ENCODE measurements around the gene VPS25.

The VPS25 gene

GRCh38 chr17:42798383-42799380 lies 25.4 kb downstream of the VPS25 start, which contains the start of the genes CNTD1 and COA3:
CNTD1 (plus strand) TSS chr17:42798861; CDS start chr17:42799068, 207 bp downstream.
COA3 (minus strand) TSS chr17:42798704; CDS start chr17:42798681, 23 bp downstream.
- WGBS (ENCODE audit: insufficient coverage): 26% methylated on average over 62 of the region's 66 CpGs
- ChIA-PET POLR2A (interaction anchor here (0.5 kb wide), 1 partner anchor 216 kb away, joined by 4 read pairs; no protein-coding TSS in a partner anchor), CTCF (interaction anchor here (0.7 to 1.2 kb wide), 3 partner anchors 12 to 25 kb away, joined by 3 read pairs; partner anchors contain the start of gene BECN1)
- Histone ChIP-seq H3K27ac (ENCODE audit: insufficient read depth in 1 of 2, low read depth in 1 of 2, low read length in 2 of 2, poor library complexity in 1 of 2, severe bottlenecking in 2 of 2) (peak within 1 kb of the TSS in 1 of 2 experiments; percentile 67), H3K9me3 (ENCODE audit: control extremely low read depth in 1 of 5, control insufficient read depth in 4 of 5, insufficient read depth in 2 of 5, low read depth in 1 of 5, low read length in 4 of 5) (no peaks in the 10 kb centered on the region), H3K27me3 (replicated peaks in 2 of 5; ENCODE audit: control insufficient read depth in 4 of 5, insufficient read depth in 5 of 5, low read length in 4 of 5) (no peaks in the 10 kb centered on the region), H3K36me3 (ENCODE audit: control insufficient read depth in 4 of 4, insufficient read depth in 4 of 4, low read length in 3 of 4) (peaks cover 0 to 8% (median 4%) of the 10 kb centered on the region in 4 experiments), H3K4me1 (ENCODE audit: control extremely low read depth in 1 of 4, control insufficient read depth in 4 of 4, insufficient read depth in 4 of 4, low read length in 3 of 4) (peaks cover 6 to 25% (median 20%) of the 10 kb centered on the region in 4 experiments), H3K4me3 (ENCODE audit: control insufficient read depth in 1 of 7, extremely low read depth in 1 of 7, insufficient read depth in 4 of 7, low read depth in 2 of 7, low read length in 6 of 7) (peak within 1 kb of the TSS; percentile 86 to 100 (median 93))
- DNase-seq: peak; percentile 71 to 77 (median 72)

GRCh38 chr17:42803074-42803883 lies 30.0 kb downstream of the VPS25 start:
- H3K36me3 ChIP-seq (ENCODE audit: control insufficient read depth in 4 of 4, insufficient read depth in 4 of 4, low read length in 3 of 4): no peaks in the 10 kb centered on the region
- POLR2A ChIA-PET: interaction anchor here (0.6 to 1.0 kb wide), 3 partner anchors 8 to 1284 kb away, joined by 3 to 5 read pairs (median 3); no protein-coding TSS in a partner anchor

GRCh38 chr17:42804918-42805367 lies 31.7 kb downstream of the VPS25 start:
- POLR2A ChIA-PET: no interaction called here
- DNase-seq: no peak
- H3K27me3 ChIP-seq (replicated peaks in 2 of 5; ENCODE audit: control insufficient read depth in 4 of 5, insufficient read depth in 5 of 5, low read length in 4 of 5): no peaks in the 10 kb centered on the region
- no peak overlapping the region for H3K4me3 ChIP-seq (ENCODE audit: control insufficient read depth in 1 of 7, extremely low read depth in 1 of 7, insufficient read depth in 4 of 7, low read depth in 2 of 7, low read length in 6 of 7)
- H3K9me3 ChIP-seq (ENCODE audit: control extremely low read depth in 1 of 5, control insufficient read depth in 4 of 5, insufficient read depth in 2 of 5, low read depth in 1 of 5, low read length in 4 of 5): no peaks in the 10 kb centered on the region
- no CpG with 5 or more reads among the region's 1 CpG for WGBS (ENCODE audit: insufficient coverage)
- H3K27ac ChIP-seq (ENCODE audit: insufficient read depth in 1 of 2, low read depth in 1 of 2, low read length in 2 of 2, poor library complexity in 1 of 2, severe bottlenecking in 2 of 2): no peak overlapping the region
- no peaks in the 10 kb centered on the region for H3K4me1 ChIP-seq (ENCODE audit: control extremely low read depth in 1 of 4, control insufficient read depth in 4 of 4, insufficient read depth in 4 of 4, low read length in 3 of 4)
- peaks cover 3 to 9% (median 6%) of the 10 kb centered on the region in 4 experiments for H3K36me3 ChIP-seq (ENCODE audit: control insufficient read depth in 4 of 4, insufficient read depth in 4 of 4, low read length in 3 of 4)
- CTCF ChIA-PET: interaction anchor here (0.7 to 1.0 kb wide), 3 partner anchors 10 to 32 kb away, joined by 3 to 6 read pairs (median 3); partner anchors contain the start of gene VPS25

More at GRCh38 chr17:42803074-42803883, 30.0 kb downstream of the VPS25 start:
- CTCF ChIA-PET: interaction anchor here (1.2 to 1.6 kb wide), 3 partner anchors 12 to 16 kb away, joined by 3 to 5 read pairs (median 3); no protein-coding TSS in a partner anchor
- Histone ChIP-seq H3K4me1 (ENCODE audit: control extremely low read depth in 1 of 4, control insufficient read depth in 4 of 4, insufficient read depth in 4 of 4, low read length in 3 of 4) (peaks cover 0 to 6% (median 2%) of the 10 kb centered on the region in 4 experiments), H3K27ac (ENCODE audit: insufficient read depth in 1 of 2, low read depth in 1 of 2, low read length in 2 of 2, poor library complexity in 1 of 2, severe bottlenecking in 2 of 2) (no peak overlapping the region), H3K4me3 (ENCODE audit: control insufficient read depth in 1 of 7, extremely low read depth in 1 of 7, insufficient read depth in 4 of 7, low read depth in 2 of 7, low read length in 6 of 7) (no peak overlapping the region), H3K27me3 (replicated peaks in 2 of 5; ENCODE audit: control insufficient read depth in 4 of 5, insufficient read depth in 5 of 5, low read length in 4 of 5) (no peaks in the 10 kb centered on the region), H3K9me3 (ENCODE audit: control extremely low read depth in 1 of 5, control insufficient read depth in 4 of 5, insufficient read depth in 2 of 5, low read depth in 1 of 5, low read length in 4 of 5) (no peaks in the 10 kb centered on the region)
- WGBS (ENCODE audit: insufficient coverage): no CpG with 5 or more reads among the region's 2 CpGs
- DNase-seq: no peak

DNA sequence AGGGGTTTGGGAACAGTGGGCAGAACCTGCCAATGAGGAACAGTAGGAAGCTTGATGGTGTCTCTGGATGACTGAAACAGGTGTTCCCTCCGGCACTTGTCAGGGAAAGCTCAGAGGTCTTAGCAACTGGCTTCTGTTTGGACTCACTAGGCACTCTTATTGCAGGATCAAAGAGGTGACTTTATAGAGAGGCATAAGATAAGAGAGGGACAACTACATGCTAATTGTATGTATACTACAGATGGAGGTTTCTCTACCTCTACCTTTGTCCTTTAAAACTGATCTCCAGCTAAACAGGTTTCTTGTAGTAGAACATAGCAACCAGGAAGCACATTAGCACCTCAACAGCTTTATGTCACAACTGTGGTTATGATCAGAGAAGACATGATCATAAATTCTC lies 33.0 kb downstream of the VPS25 start:
- DNase-seq: no peak
- peaks cover 6 to 21% (median 14%) of the 10 kb centered on the region in 4 experiments for H3K36me3 ChIP-seq (ENCODE audit: control insufficient read depth in 4 of 4, insufficient read depth in 4 of 4, low read length in 3 of 4)
- ChIA-PET POLR2A (no interaction called here), CTCF (interaction anchor here (1.0 to 6.6 kb wide), 2 partner anchors 15 to 33 kb away, joined by 3 to 51 read pairs; partner anchors contain the start of genes BECN1 and VPS25)
- H3K4me1 ChIP-seq (ENCODE audit: control extremely low read depth in 1 of 4, control insufficient read depth in 4 of 4, insufficient read depth in 4 of 4, low read length in 3 of 4): no peaks in the 10 kb centered on the region
- no peak overlapping the region for H3K27ac ChIP-seq (ENCODE audit: insufficient read depth in 1 of 2, low read depth in 1 of 2, low read length in 2 of 2, poor library complexity in 1 of 2, severe bottlenecking in 2 of 2)
- no peak overlapping the region for H3K4me3 ChIP-seq (ENCODE audit: control insufficient read depth in 1 of 7, extremely low read depth in 1 of 7, insufficient read depth in 4 of 7, low read depth in 2 of 7, low read length in 6 of 7)
- H3K27me3 ChIP-seq (replicated peaks in 2 of 5; ENCODE audit: control insufficient read depth in 4 of 5, insufficient read depth in 5 of 5, low read length in 4 of 5): no peaks in the 10 kb centered on the region
- WGBS (ENCODE audit: insufficient coverage): no CpG with 5 or more reads among the region's 1 CpG
- H3K9me3 ChIP-seq (ENCODE audit: control extremely low read depth in 1 of 5, control insufficient read depth in 4 of 5, insufficient read depth in 2 of 5, low read depth in 1 of 5, low read length in 4 of 5): no peaks in the 10 kb centered on the region

DNA sequence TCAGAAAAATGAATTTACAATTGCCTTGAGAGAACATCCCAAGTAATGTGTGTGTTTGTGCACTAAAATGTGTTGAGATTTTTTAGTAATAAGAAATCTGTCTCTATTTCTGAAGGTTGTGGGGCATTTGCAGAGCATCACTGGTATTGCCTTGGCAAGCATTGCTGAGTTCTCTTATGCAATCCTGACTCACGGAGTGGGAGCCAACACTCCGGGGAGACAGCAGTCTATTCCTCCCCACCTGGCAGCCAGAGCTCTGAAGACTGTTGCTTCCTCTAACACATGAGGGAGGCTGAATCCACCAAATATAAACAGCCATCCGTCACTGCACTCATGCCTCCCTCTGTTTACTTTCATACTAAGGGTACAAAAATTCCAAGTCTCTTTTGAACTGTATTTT lies 36.0 kb downstream of the VPS25 start:
- H3K9me3 ChIP-seq (ENCODE audit: control extremely low read depth in 1 of 5, control insufficient read depth in 4 of 5, insufficient read depth in 2 of 5, low read depth in 1 of 5, low read length in 4 of 5): no peaks in the 10 kb centered on the region
- no peaks in the 10 kb centered on the region for H3K4me1 ChIP-seq (ENCODE audit: control extremely low read depth in 1 of 4, control insufficient read depth in 4 of 4, insufficient read depth in 4 of 4, low read length in 3 of 4)
- no peak overlapping the region for H3K4me3 ChIP-seq (ENCODE audit: control insufficient read depth in 1 of 7, extremely low read depth in 1 of 7, insufficient read depth in 4 of 7, low read depth in 2 of 7, low read length in 6 of 7)
- H3K36me3 ChIP-seq (ENCODE audit: control insufficient read depth in 4 of 4, insufficient read depth in 4 of 4, low read length in 3 of 4): peaks cover 16 to 35% (median 26%) of the 10 kb centered on the region in 4 experiments
- ChIA-PET CTCF (interaction anchor here (1.3 to 6.6 kb wide), 2 partner anchors 12 to 15 kb away, joined by 3 to 51 read pairs; partner anchors contain the start of gene BECN1), POLR2A (interaction anchor here (0.6 kb wide), 1 partner anchor 16 kb away, joined by 3 read pairs; no protein-coding TSS in a partner anchor)
- DNase-seq: no peak
- no peak overlapping the region for H3K27ac ChIP-seq (ENCODE audit: insufficient read depth in 1 of 2, low read depth in 1 of 2, low read length in 2 of 2, poor library complexity in 1 of 2, severe bottlenecking in 2 of 2)
- WGBS (ENCODE audit: insufficient coverage): 94% methylated on average over 3 of the region's 3 CpGs
- H3K27me3 ChIP-seq (replicated peaks in 2 of 5; ENCODE audit: control insufficient read depth in 4 of 5, insufficient read depth in 5 of 5, low read length in 4 of 5): no peaks in the 10 kb centered on the region

GRCh38 chr17:42814633-42815399 lies 41.6 kb downstream of the VPS25 start:
- no peaks in the 10 kb centered on the region for H3K4me1 ChIP-seq (ENCODE audit: control extremely low read depth in 1 of 4, control insufficient read depth in 4 of 4, insufficient read depth in 4 of 4, low read length in 3 of 4)
- H3K36me3 ChIP-seq (ENCODE audit: control insufficient read depth in 4 of 4, insufficient read depth in 4 of 4, low read length in 3 of 4): peaks cover 34 to 82% (median 64%) of the 10 kb centered on the region in 4 experiments
- ChIA-PET POLR2A (interaction anchor here (1.5 kb wide), 1 partner anchor 12 kb away, joined by 3 read pairs; no protein-coding TSS in a partner anchor), CTCF (interaction anchor here (0.6 to 1.2 kb wide), 4 partner anchors 10 to 686 kb away, joined by 3 to 5 read pairs (median 3); partner anchors contain the start of gene BECN1)
- WGBS (ENCODE audit: insufficient coverage): 92% methylated on average over 8 of the region's 8 CpGs
- no peaks in the 10 kb centered on the region for H3K9me3 ChIP-seq (ENCODE audit: control extremely low read depth in 1 of 5, control insufficient read depth in 4 of 5, insufficient read depth in 2 of 5, low read depth in 1 of 5, low read length in 4 of 5)
- no peak overlapping the region for H3K4me3 ChIP-seq (ENCODE audit: control insufficient read depth in 1 of 7, extremely low read depth in 1 of 7, insufficient read depth in 4 of 7, low read depth in 2 of 7, low read length in 6 of 7)
- H3K27ac ChIP-seq (ENCODE audit: insufficient read depth in 1 of 2, low read depth in 1 of 2, low read length in 2 of 2, poor library complexity in 1 of 2, severe bottlenecking in 2 of 2): no peak overlapping the region
- no peaks in the 10 kb centered on the region for H3K27me3 ChIP-seq (replicated peaks in 2 of 5; ENCODE audit: control insufficient read depth in 4 of 5, insufficient read depth in 5 of 5, low read length in 4 of 5)
- no peak for DNase-seq

Measured in common myeloid progenitor, CD34-positive (primary cell).